Islet precursor cell (in vitro differentiated cells): ENCODE measurements around the gene GPATCH3.
"Not testable (repeated sequence)": the region's sequence is repeated elsewhere in the genome, so short reads cannot be mapped to it uniquely, and the experiment has no call there.

Experiments used
- DNase-seq: peaks from one replicate; pipeline ENCODE4 v3.0.0-alpha.2; 2018

GPATCH3 gene

DNA sequence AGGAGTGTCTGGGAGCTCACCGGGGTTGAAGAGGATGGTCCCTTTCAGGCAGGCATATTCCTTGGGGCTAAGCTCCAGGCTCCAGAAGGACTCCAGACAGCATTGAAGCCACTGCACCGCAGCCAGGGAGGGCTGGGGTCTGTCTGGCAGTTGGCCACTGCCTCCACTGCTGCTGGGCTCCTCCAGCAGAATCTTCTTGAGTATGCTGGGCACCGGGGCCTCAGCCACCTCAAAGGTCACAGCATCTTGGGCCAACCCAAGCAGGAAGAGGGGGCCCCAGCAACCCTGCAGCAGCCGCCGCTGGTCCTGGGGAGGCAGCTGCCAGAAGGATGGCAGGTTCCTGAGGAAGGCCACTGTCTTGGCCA, 13.1 kb upstream of the GPATCH3 start:
- DNase-seq = no peak

DNA sequence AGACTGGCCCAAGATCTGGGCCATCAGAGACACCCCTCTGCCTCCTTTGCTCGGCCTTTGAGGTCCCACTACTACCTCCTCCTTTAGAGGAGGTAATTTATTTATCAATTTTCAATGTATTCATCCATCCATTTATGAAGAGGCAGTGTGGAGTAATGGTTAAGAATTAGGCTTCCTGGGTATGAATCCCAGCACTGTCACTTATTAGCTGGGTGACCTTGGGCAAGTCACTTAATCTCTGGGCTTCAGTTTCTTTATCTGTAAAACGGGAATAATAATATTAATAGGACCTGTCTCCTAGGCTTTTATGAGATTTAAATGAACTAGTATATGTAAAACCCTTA, 11.9 kb upstream of the GPATCH3 start:
- DNase-seq = no peak

DNA sequence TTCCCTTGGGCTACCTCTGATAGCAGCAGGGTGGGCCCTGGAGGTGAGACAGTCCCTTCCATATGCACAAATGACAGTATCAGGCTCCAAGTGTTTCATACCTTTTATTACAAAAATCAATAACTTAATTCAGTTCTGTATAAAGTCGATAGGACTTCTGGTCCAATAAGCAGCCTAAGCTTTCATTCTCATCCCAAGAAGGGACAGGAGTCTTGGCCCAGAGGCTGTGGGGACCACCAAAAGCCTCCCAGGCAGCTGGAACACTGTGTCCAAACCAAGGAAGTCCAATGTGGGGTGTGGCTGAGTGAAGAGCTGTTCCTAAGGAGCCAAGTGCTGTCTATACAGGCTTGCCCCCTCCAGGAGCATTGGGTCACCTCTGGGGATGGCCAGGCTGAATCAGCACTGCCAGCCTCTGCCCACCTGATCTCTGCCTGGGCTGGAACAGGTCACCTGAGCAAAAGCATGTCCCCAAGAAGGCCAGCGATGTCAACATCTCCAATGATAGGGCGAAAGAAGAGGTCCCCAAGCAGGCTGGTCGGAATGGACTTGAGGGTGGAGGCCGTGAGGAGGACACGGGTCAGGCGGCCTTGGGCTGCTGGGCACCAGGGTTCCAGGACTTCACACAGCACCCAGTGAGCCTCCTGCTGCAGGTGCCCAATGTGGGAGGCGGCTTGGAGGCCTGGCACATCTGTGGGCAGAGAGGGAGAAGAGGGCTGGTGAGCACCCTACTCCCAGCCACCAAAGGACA, 11.3 kb upstream of the GPATCH3 start:
- DNase-seq = no peak

DNA sequence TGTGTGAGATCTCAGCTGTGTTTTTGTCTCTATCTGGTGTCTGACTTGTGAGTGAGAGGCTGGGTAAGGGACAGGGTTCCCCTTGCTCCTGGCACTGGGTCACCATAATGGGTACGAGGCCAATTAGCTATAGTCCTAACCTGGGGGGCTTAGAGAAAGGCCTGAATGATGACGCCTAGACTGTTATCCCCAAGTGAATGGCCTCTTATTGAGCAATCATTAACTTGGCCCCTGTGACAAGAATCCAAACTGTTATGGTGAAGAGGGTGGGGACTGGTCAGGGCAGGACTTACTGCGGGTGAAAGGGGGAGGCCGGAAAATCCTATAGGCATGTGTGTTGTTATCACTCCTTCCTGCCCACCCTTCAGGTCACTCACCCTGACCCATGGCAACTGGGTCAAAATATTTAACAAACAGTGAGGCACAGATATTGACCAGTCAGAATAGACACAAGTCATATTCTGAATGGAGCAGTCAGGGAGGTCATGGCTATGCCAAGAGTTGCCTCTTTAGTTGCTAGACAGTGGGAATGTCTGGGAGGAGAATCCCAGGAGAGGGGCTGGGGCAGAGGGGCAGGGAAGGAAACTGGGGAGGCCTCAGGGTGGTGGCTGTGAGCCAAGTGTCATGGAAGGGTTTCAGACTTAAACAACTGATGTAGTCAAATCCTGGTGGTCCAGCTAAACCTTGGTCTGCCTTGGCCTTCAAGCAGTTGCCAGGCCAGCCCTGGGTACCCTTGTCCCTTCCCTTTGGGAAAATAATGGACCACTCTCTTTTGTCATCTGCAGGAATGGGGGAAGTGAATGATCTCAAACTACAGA, 10.3 kb upstream of the GPATCH3 start:
- DNase-seq = no peak

DNA sequence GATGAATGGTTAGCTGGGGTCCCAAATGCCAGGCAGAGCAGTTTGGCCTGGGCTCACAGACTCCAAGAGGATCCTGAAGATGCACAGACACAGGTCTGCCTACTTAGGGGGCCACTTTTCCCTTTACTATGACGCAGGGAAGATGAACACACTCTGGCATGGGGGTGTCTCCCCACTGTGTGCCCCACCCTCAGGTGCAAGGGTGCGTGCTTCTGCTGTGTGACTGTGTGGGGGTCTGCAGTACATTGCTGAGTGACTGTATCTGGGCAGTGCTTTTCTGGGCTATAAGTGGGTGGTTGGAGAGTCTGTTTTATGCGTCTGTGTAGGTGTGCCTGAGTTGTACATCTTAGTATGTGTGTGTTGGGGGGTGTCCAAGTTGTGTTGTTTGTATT, 9.7 kb upstream of the GPATCH3 start:
- DNase-seq = no peak

DNA sequence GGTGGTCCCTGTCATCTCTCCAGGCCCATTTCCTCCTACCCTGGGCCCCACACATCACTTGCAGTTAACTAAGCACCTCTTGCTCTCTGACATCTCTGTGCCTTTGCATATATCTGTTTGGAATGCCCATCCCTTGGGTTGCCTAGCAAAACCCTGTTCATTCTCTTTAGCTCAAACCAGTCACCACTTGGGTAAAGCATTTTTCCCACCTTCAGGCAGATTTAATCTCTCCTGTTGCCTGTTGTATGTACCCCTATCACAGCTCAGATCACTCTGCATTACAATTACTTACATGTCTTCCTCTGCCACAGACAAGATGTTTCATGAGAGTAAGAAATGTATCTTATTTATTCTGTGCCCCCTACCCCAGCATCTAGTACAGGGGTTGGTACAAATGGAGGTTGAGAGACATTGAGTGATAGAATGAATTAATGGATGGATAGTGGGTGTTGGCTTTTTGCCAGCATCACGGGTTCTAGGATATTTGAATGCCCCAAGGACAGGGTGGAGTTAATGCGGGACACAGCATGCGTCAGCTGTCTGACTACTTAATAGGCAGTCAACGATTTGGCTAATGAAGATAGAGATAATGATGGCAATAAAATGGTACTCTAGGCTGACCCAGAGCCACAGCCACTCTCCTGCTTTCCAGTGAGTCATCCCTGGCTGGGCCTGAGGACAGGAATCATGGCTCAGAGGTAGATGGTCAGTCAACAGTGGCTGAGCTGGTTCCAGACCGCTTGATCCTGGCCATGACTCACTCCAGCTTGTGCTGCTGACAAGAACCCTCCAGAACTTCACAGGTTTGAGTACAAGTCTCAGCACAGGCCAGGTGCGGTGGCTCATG, 7.0 kb upstream of the GPATCH3 start:
- DNase-seq = peak; percentile 99

DNA sequence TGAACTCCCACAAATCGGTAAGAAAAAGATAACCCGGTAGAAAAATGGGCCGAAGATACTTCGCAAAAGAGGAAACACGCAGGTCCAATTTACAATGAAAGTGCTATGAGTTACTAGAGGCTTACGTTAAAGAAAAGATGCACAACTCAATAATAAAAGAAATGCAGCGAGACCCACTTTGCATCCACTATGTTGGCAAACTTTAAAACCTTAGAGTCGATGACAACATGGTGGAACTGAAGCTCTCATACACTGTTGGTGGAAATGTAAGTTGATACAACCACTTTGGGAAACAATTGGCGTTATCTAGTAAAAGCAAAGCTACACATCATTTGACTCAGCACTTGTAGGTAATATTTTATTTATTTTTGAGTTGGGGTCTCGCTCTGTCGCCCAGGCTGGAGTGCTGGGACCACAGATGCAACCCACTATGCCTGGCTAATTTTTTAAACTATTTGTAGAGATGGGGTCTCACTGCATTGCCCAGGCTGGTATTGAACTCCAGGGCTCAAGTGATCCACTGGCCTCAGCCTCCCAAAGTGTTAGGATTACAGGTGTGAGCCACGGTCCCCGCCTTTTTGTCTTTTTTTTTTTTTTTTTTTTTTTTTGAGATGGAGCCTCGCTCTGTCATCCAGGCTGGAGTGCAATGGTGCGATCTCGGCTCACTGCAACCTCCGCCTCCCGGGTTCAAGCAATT, 696 bp upstream of the GPATCH3 start:
- no peak for DNase-seq

DNA sequence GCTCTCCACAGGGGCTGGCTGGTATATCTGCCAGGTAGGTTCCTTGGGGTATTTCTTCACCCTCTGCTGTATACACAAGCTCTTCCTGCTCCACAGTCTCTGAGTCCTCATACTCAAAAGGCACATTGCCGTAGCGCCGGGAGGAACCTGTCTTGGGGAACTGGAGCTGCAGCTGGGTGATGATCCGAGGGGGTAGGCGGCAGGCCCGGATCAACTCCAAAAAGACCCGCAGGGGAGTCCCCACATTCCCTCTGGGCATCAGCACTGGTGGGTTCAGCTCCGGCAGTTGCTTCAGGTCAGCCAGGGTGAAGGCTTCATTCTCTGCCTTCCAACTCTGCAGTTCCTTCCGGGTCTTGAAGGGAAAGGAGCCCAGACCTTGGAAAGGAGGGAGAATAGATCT, 2.9 kb downstream of the GPATCH3 start:
- DNase-seq = no peak

DNA sequence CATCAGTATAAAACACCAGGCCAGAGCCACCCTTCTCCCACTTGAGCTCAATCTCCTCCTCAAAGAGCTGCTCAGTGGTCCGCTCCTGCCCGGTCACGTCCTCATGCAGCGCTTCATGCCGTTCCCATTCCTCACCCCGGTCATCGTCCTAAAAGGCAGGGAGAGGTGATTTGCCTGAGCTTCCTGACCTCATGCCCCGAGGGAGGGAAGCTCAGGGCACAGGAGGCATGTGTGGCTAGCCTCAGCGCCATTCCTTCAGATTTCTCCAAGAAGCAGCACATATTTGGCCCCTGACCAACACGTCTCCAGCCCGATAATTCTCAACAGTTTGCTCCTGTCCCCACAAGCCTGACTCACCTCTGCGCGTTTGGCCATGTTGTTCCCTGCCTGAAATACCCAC, 6.0 kb downstream of the GPATCH3 start:
- no peak for DNase-seq

DNA sequence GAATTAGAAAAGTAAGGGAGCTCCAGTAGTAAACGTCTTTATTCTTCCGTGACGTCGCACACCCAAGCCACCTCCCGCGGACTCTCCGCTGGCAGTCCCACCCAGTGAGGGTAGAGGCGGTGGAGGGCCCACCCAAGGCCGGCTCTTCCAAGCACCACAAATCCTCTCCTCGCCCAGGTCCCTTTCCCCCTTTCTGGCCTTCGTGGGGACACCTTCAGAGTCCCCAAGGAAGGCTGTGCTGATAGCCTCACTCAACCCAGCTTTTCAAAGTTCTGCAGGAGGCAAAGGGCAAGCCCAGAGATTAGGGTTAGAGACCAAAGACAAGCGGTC, 9.8 kb downstream of the GPATCH3 start:
- no peak for DNase-seq

DNA sequence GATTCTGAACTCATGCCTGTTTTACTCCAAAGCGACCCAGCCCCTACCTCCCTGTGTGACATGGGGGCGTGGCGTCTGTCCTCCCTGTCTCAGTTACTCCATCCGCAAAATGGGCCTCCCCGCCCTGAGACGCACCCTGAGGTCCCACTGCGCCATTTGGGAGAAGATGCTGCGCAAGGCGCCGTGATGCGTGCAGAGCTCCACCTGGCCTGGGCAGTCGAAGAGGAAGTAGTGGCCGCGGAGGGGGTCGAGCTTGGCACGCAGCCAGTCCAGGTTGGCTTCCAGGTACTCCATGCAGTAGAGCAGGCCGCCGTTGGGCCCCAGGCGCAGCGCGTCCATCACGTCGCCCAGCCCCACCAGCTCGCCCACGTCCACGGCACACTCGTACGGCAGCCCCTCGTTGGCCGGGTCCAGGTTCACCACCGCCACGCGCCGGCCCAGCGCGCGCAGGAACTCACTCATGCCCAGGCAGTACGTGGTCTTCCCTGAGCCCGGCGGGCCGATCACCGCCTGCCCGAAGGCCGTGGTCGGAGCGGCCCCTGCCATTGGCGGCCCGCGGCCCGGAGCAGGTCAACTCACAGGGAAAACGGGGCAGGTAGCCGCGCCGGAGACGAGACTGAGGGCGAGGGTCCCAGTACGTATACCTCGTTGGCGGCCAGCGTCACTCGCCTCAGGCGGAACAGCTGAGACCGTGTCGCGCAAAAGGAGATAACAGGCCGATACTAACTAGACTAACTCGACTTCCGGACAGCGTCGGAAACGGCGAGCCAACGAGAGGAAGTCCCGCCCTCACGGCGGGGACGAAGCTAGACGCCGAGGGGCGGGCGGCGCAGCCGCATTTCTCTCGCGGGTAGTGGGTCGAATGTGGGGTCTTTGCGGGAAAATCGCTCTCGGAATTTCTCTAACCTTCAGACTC, 10.5 kb downstream of the GPATCH3 start, which contains the start of gene GPN2:
TSS of gene GPN2 (minus strand) at position 733 of the 916 bp plus-strand sequence. CDS start at position 546, 187 bp downstream.
- peak; percentile 88 for DNase-seq

DNA sequence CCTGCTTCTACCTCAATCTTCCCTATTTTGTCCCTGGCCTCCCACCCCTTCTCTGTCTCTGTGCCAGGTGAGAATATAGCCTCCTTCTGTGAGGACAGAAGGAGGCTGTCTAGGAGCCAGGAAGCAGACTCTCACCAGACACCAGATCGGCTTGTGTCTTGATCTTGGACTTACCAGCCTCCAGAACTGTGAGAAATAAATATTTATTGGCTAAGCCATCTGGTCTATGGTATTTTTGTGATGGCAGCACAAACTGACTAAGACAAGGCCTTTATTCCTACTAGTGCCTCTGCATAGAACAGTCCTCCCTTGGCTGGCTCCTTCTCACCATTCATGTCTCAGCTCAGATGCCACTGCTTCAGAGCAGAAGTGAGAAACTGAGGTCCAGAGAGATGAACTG, 12.0 kb downstream of the GPATCH3 start:
- DNase-seq = no peak

DNA sequence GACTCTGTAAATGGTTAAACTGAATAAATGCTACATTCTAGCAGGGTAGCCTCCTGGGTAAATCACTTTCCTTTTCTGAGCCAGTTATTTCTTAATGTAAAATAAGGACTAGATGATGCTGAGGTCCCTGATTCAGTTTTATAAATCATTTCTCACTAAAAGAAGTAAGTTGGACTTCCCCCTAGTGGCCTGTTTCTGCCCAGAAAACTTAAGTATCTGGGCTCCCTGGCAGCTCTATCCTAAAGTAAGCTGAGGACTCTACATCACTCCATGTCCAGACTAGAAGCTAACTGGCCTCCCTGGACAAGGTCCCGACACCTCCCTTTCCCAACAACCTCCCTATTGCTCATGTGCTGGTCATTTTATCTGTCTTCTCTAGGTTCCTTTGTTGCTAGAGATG, 13.1 kb downstream of the GPATCH3 start:
- no peak for DNase-seq

DNA sequence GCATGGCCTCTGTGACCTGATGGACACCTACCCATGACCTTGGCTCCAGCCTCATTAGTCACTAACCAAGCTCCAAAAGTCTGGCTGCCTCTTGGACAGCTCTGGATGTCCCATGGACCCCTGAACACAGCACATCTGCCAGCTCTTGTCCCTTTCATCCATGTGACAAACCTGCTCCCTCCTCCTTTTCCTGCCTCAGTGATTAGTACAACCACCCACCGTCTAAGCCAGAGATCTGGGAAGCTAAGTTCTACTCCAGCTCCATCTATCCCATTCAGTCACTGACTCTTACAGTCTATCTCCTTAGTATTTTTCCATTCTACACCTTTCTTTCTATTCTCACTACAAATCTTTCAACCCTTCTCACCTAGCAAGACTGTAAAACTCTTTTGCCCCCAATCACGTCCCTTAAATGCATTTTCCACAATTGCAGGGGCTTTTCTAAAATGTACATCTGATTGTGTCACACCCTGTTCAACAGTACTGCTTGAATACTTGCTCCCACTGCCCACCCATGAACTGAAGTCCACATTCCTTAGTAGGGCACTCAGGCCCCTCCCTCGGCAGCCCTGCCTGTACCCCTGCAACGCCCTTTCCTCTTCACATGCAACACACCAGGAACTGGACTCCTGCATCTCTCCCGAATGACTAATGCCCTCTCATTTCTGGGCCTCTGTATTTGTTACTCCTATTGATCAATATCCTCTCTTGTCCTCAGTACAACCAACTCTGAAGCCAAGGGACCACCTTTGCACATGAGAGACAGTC, 17.4 kb downstream of the GPATCH3 start:
- no peak for DNase-seq

DNA sequence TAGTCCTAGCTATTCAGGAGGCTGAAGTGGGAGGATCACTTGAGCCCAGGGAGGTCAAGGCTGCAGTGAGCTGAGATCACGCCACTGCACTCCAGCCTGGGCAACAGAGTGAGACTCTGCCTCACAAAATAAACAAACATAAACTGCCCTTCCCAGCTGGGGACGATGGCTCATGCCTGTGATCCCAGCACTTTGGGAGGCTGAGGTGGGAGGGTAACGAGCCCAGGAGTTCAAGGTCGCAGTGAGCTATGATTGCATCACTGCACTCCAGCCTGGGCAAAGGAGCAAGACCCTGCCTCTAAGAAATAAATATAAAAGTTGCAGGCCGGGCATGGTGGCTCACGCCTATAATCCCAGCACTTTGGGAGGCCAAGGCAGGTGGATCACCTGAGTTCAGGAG, 18.7 kb downstream of the GPATCH3 start:
- DNase-seq = not testable (repeated sequence)

DNA sequence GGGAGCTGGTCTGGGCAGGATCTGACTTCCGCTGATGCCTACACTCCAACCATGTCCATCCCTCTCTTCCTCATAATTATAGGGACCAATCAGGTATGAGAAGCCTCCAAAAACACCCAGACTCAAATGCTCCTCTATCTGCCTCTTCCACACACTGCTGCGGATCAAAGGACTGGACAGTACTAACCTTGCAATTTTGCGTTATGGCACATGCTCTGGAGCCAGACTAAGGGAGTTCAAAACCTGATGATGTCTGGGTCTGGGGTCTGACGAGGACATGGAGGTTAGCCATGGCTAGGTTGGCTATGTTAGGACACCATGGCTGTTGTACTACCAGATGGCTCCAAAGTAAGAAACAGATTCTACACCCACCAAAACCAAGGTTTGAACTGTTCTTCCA, 20.5 kb downstream of the GPATCH3 start:
- no peak for DNase-seq

DNA sequence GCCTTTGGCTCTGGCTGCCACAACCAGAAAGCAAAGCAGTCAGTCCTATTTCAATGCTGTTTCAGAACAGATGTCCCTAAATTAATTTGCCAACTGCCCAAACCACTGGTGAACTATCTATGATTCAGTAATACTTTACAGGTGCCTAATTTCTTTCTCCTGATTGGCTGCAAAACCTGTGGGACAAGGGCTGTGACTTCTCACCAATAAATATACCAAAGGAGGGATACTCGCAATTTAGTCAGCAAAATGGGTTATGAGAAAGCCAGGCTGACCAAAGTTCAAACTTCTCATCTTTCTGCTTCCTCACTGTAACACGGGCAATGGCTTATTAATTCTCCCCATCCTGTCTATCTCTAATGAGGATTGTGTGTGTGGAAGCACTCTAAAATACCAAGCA, 22.9 kb downstream of the GPATCH3 start:
- no peak for DNase-seq

DNA sequence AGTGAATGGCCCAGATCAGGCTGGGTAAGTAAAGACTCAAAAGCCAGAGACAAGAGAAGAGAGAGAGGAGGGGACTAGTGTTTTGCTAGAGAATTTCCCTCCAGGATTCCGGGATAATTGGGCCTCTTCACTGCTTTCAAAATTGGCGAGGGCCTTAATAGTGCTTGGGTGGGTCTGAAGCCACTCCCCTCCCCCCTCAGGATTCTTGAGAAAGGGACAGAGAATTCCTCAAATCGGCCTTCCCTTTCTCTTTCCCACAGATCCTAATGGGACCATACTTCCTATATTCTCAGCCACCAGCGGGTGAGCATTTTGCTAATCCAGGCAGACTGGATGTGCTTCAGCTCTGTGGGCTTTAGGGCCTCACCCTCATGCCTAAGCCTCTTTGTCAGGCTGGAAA, 25.4 kb downstream of the GPATCH3 start:
- peak; percentile 82 for DNase-seq

DNA sequence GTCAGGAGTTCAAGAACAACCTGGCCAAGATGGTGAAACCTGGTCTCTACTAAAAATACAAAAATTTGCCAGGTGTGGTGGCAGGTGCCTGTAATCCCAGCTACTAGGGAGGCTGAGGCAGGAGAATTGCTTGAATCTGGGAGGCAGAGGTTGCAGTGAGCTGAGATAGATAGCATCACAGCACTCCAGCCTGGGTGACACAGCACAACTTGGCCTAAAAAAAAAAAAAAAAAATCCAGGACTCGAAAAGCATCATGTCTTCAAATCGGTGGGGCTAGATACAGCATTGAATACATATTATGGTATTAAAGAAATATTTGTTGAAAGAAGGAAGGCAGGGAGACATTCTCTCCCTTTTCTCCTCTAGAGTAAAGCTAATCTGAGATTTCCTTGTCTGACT, 27.2 kb downstream of the GPATCH3 start:
- not testable (repeated sequence) for DNase-seq

DNA sequence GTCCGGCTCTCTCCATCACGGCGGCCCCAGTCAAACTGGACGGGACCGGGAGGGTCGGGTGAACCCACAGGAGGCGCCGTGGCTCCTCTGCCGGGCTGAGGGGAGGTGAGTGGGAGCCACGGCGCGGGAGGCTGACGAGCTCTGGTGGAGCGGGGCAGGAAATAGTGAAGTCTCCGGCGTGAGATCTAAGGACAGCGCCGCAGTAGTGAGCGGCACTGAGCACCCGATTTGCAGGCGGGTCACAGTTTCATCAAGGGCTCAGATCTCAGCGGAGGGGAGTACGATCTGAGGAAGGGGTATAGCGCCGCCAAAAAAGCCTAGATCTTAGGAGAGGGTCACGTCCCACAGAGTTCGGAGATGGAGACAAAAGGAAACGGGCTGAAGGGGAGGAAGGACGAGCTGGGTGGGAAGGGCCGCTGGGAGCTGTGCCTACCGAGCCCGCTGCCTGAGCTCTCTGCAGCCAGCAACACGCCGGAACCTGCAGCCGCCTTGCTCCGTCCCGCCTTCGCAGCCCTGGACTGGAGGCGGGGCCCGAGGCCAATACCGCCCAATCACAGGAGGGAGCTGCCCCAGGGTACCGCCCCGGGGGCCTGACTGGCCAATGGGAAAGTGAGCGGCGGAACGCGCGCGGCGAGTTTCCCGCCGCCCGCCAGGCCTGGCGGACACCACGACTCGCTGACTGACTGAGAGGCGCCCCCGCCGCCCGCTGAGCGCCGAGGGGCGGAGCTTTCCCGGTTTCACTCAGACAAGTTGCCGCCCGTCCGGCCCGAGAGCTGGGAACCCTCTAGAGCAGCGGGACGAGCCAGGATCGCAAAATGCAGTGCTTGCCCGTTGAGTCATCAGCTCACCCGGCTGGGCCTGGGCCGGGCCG, 35.4 kb downstream of the GPATCH3 start:
- DNase-seq = peak; percentile 100
